Left lung (tissue), 10 donors: ENCODE measurements around the gene HJV. TPM values are rescaled to one million over a fixed set of nuclear protein-coding genes. Genes with fewer than 3 reads are reported as not detected.

Experiments used
- ATAC-seq: fragments of 200-7000 bp; cut with Tn5 transposase; one replicate; pipeline ENCODE4 v1.9.1; 2020; ENCODE audit warnings: moderate library complexity
- DNase-seq, 4 donors: peaks; one replicate each; pipeline ENCODE4 v3.0.0-alpha.2; 2013 to 2020
- H3K27ac ChIP-seq, 2 donors: fragments of 200-600 bp; sonication (generic) in 1 of 2; one replicate each; pipeline versions ENCODE4 v1.5.0 to v1.8.0; 2020 to 2021
- H3K27me3 ChIP-seq, 2 donors: fragments of 200-600 bp; sonication (generic) in 1 of 2; one replicate each; pipeline versions ENCODE4 v1.5.0 to v1.8.0; 2020 to 2021
- H3K36me3 ChIP-seq, 2 donors: fragments of 200-600 bp; sonication (generic) in 1 of 2; one replicate each; pipeline versions ENCODE4 v1.5.0 to v1.8.0; 2020 to 2021
- H3K4me1 ChIP-seq, 2 donors: fragments of 200-600 bp; one replicate each; pipeline ENCODE4 v1.8.0; 2021
- H3K4me3 ChIP-seq, 2 donors: fragments of 200-600 bp; sonication (generic) in 1 of 2; one replicate each; pipeline versions ENCODE4 v1.5.0 to v1.8.0; 2020 to 2021; ENCODE audit warnings: mild to moderate bottlenecking in 1 of 2
- H3K9me3 ChIP-seq, 2 donors: fragments of 200-600 bp; sonication (generic) in 1 of 2; one replicate each; pipeline versions ENCODE4 v1.5.0 to v1.8.0; 2020 to 2021
- intact Hi-C, 2 donors: fragments of 100-400 bp; cut with DNase I; formaldehyde crosslinking; loops; one replicate each; pipeline versions ENCODE4 v1.11.2 to v1.14.2; 2022
- polyA plus RNA-seq, 6 donors: library from polyadenylated mRNA; unstranded; fragments of 120-200 nt; gene quantifications; one replicate each; pipeline ENCODE4 v1.2.1, GENCODE V29; 2013; ENCODE audit not compliant: insufficient read length in 6 of 6
- total RNA-seq, 2 donors: library from RNA; stranded (reverse); fragmentation: NEBNext Ultra II Directional; extraction: Animal tissue kit (Norgen Biotek cat#: 25700); gene quantifications; one replicate each; pipeline ENCODE4 v1.2.1, GENCODE V29; 2021
- TF ChIP-seq, protein P1 (sequence below), 2 donors: fragments of 200-600 bp; sonication (generic) in 1 of 2; IDR thresholded peaks; one replicate each; pipeline versions ENCODE4 v1.5.0 to v1.8.0; 2021; ENCODE audit warnings: antibody characterized with exemption in 2 of 2
- donor health status: DM: no; HTN: yes; CAD: no.
- donor health status: DM: no; HTN: no; CAD: no.

The HJV gene
- total and polyA plus RNA-seq, 8 donors, result 0.07 to 0.27 (median 0.10) TPM; not detected in 5

DNA sequence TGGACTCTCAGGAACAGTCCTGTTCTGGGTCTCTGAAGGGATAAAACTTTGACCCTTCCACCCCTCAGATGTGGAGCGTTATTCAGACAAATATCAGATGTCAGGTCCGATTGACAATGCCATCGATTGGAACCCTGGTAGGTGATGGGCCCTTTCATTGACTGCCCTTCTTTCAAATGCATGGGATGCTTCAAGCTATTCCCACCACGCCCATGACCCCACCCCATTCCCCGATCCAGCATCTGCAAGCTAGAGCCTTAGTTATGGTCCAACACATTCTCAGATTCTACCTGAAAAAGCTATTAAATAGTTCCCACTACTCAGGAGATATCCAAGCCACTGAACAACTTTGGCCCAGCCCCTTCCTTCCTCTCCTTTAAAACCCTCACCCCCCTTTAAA, 44.5 kb downstream of the HJV start:
- intact Hi-C loops, result loop anchor here in 1 of 2 donors (2.0 kb wide), 1 partner anchor 34 kb away; no protein-coding TSS in a partner anchor
- H3K4me3 ChIP-seq, result no peak overlapping the region
- TF ChIP-seq, protein P1, sequence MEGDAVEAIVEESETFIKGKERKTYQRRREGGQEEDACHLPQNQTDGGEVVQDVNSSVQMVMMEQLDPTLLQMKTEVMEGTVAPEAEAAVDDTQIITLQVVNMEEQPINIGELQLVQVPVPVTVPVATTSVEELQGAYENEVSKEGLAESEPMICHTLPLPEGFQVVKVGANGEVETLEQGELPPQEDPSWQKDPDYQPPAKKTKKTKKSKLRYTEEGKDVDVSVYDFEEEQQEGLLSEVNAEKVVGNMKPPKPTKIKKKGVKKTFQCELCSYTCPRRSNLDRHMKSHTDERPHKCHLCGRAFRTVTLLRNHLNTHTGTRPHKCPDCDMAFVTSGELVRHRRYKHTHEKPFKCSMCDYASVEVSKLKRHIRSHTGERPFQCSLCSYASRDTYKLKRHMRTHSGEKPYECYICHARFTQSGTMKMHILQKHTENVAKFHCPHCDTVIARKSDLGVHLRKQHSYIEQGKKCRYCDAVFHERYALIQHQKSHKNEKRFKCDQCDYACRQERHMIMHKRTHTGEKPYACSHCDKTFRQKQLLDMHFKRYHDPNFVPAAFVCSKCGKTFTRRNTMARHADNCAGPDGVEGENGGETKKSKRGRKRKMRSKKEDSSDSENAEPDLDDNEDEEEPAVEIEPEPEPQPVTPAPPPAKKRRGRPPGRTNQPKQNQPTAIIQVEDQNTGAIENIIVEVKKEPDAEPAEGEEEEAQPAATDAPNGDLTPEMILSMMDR (IDR thresholded peaks at IDR 0.05), result no peak
- ATAC-seq, result no peak
- H3K4me1 ChIP-seq, result peaks cover 28 to 54% of the 10 kb centered on the region in 2 donors
- no peaks in the 10 kb centered on the region for H3K27me3 ChIP-seq
- no peak for DNase-seq
- H3K9me3 ChIP-seq, result no peaks in the 10 kb centered on the region
- H3K27ac ChIP-seq, result peak overlapping the region; percentile 99 to 100
- H3K36me3 ChIP-seq, result no peaks in the 10 kb centered on the region

DNA sequence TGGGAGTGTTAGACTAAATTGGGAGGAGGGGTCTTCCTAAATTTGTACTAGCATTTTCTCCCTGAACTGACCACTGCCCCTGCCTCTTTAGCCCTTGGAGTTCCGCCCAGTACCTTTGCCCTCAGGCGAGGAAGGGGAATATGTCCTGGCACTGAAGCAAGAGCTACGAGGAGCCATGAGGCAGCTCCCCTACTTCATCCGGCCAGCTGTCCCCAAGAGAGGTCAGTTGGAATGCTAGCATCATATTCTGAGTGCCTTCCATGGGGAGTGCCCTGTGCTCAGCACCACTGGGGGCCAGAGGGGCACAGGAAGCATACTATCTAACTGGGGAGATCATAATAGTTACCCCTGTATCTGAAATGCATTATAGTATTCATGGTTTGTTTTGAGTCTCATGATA, 46.3 kb downstream of the HJV start:
- H3K27ac ChIP-seq, result no peak overlapping the region
- DNase-seq, result no peak
- no peaks in the 10 kb centered on the region for H3K36me3 ChIP-seq
- ATAC-seq, result no peak
- TF ChIP-seq, protein P1 (IDR thresholded peaks at IDR 0.05), result no peak
- H3K4me1 ChIP-seq, result peaks cover 21 to 36% of the 10 kb centered on the region in 2 donors
- no peak overlapping the region for H3K4me3 ChIP-seq
- no peaks in the 10 kb centered on the region for H3K27me3 ChIP-seq
- intact Hi-C loops, result no loop called here
- no peaks in the 10 kb centered on the region for H3K9me3 ChIP-seq

DNA sequence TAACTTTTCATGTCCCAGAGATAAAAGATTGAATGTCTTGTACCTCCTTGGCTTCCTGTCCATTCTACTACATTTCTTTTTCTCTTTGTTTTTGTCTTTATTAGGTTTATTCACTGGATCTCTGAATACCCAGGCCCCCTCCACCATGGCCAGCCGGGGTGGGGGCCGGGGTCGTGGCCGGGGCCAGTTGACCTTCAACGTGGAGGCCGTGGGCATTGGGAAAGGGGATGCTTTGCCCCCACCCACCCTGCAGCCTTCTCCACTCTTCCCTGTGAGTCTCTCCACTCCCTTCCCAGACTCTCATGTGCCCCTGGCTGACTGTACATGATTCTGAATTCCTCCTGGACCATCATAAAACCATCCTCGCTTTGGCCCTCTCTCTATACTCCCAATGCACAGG, 46.8 kb downstream of the HJV start:
- Histone ChIP-seq H3K9me3 (no peaks in the 10 kb centered on the region), H3K27me3 (no peaks in the 10 kb centered on the region), H3K27ac (no peak overlapping the region), H3K36me3 (no peaks in the 10 kb centered on the region), H3K4me1 (peaks cover 17 to 31% of the 10 kb centered on the region in 2 donors), H3K4me3 (no peak overlapping the region)
- intact Hi-C loops, result no loop called here
- ATAC-seq, result no peak
- DNase-seq, result no peak
- TF ChIP-seq, protein P1 (IDR thresholded peaks at IDR 0.05), result no peak

DNA sequence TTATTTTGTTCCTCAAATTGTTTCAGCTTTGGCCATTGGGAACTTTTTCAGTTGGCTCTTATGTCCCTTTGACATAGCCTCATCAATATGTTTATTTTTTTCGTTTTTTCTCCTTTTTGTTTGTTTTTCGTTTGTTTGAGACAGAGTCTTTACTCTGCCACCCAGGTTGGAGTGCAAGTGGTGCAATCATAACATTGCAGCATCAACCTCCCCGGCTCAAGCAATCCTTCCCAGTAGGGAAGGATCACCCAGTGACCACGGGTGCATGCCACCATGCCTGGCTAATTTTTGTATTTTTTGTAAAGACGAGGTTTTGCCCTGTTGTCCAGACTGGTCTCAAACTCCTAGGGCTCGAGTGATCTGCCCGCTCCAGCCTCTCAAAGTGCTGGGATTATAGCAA, 49.0 kb downstream of the HJV start:
- TF ChIP-seq, protein P1 (IDR thresholded peaks at IDR 0.05), result no peak
- Histone ChIP-seq H3K4me1 (peaks cover under 1 to 10% of the 10 kb centered on the region in 2 donors), H3K4me3 (no peak overlapping the region), H3K36me3 (no peaks in the 10 kb centered on the region), H3K27ac (no peak overlapping the region), H3K9me3 (peaks cover 0 to under 1% of the 10 kb centered on the region in 2 donors), H3K27me3 (no peaks in the 10 kb centered on the region)
- no peak for ATAC-seq
- intact Hi-C loops, result no loop called here
- no peak for DNase-seq

Other genes starting within 250 kb of the HJV start
- gene RNF115, start 197.6 kb downstream of the HJV start, total RNA-seq, result 10 to 100 TPM; 11.8 to 14.7 TPM
- gene RNF115, start 197.6 kb downstream of the HJV start, polyA plus RNA-seq, result 10 to 100 TPM; 17.2 to 20.4 (median 18.2) TPM
- gene POLR3C, start 197.5 kb downstream of the HJV start, total RNA-seq, result 10 to 100 TPM; 20.1 to 27.4 TPM
- 10 to 100 TPM; 32.3 to 40.6 (median 36.8) TPM for gene POLR3C, start 197.5 kb downstream of the HJV start, polyA plus RNA-seq
- gene NUDT17, start 176.1 kb downstream of the HJV start, total RNA-seq, result 1 to 10 TPM; 2.7 to 4.5 TPM
- gene NUDT17, start 176.1 kb downstream of the HJV start, polyA plus RNA-seq, result 10 to 100 TPM in 4 of 6 donors, 1 to 10 TPM in 2; 8.5 to 12.7 (median 10.5) TPM
- 10 to 100 TPM; 35.8 to 42.6 TPM for gene PIAS3, start 162.7 kb downstream of the HJV start, total RNA-seq
- 10 to 100 TPM; 67.2 to 98.0 (median 74.3) TPM for gene PIAS3, start 162.7 kb downstream of the HJV start, polyA plus RNA-seq
- gene ANKRD35, start 135.9 kb downstream of the HJV start, total RNA-seq, result 1 to 10 TPM; 1.4 to 3.4 TPM
- 1 to 10 TPM; 3.7 to 4.8 (median 4.2) TPM for gene ANKRD35, start 135.9 kb downstream of the HJV start, polyA plus RNA-seq
- 10 to 100 TPM in 1 of 2 donors, 1 to 10 TPM in 1; 5.8 to 12.5 TPM for gene ITGA10, start 111.7 kb downstream of the HJV start, total RNA-seq
- gene ITGA10, start 111.7 kb downstream of the HJV start, polyA plus RNA-seq, result 1 to 10 TPM; 2.7 to 5.0 (median 3.5) TPM
- 10 to 100 TPM; 31.9 to 32.4 TPM for gene PEX11B, start 103.0 kb downstream of the HJV start, total RNA-seq
- gene PEX11B, start 103.0 kb downstream of the HJV start, polyA plus RNA-seq, result 10 to 100 TPM; 43.3 to 53.1 (median 45.3) TPM
- gene RBM8A, start 94.3 kb downstream of the HJV start, total RNA-seq, result 100 to 1,000 TPM in 1 of 2 donors, 10 to 100 TPM in 1; 90.2 to 118 TPM
- 100 to 1,000 TPM; 168 to 197 (median 187) TPM for gene RBM8A, start 94.3 kb downstream of the HJV start, polyA plus RNA-seq
- gene LIX1L, start 63.7 kb downstream of the HJV start, total RNA-seq, result 10 to 100 TPM; 28.9 to 32.0 TPM
- gene LIX1L, start 63.7 kb downstream of the HJV start, polyA plus RNA-seq, result 10 to 100 TPM; 36.7 to 45.7 (median 44.1) TPM
- gene ANKRD34A, start 57.2 kb downstream of the HJV start, total RNA-seq, result 1 to 10 TPM in 1 of 2 donors, under 1 TPM in 1; 0.82 to 1.2 TPM
- 1 to 10 TPM in 3 of 6 donors, under 1 TPM in 3; 0.73 to 1.3 (median 0.91) TPM for gene ANKRD34A, start 57.2 kb downstream of the HJV start, polyA plus RNA-seq
- gene POLR3GL, start 57.0 kb downstream of the HJV start, total RNA-seq, result 10 to 100 TPM; 19.6 to 20.8 TPM
- gene POLR3GL, start 57.0 kb downstream of the HJV start, polyA plus RNA-seq, result 10 to 100 TPM; 43.1 to 50.2 (median 44.6) TPM
- gene TXNIP, start 25.2 kb downstream of the HJV start, total RNA-seq, result 100 to 1,000 TPM; 380 to 422 TPM
- 100 to 1,000 TPM; 280 to 539 (median 353) TPM for gene TXNIP, start 25.2 kb downstream of the HJV start, polyA plus RNA-seq
- 1 to 10 TPM; 3.7 to 3.9 TPM for gene NBPF10, start 123.1 kb upstream of the HJV start, total RNA-seq
- gene NBPF10, start 123.1 kb upstream of the HJV start, polyA plus RNA-seq, result 1 to 10 TPM; 1.5 to 2.5 (median 2.2) TPM
- 10 to 100 TPM; 37.9 to 38.4 TPM for gene NOTCH2NLA, start 207.3 kb upstream of the HJV start, total RNA-seq
- 10 to 100 TPM; 24.2 to 41.3 (median 39.0) TPM for gene NOTCH2NLA, start 207.3 kb upstream of the HJV start, polyA plus RNA-seq